COR-L47 (cell line): Measurements from ENCODE around the gene CDKN1A.
A peak's percentile ranks its signal among the peaks of the same experiment; 100 is the strongest.

Source experiments
- DNase-seq: peaks from one replicate; lab custom pipeline; 2025; lab: John Stamatoyannopoulos, UW

Gene CDKN1A

GRCh38 chr6:36656441-36656840, 22.1 kb upstream of the CDKN1A start:
- DNase-seq = no peak

- DNase-seq = no peak
Observed at GRCh38 chr6:36657271-36657670, 21.2 kb upstream of the CDKN1A start.

- DNase-seq = no peak
Observed at GRCh38 chr6:36657942-36658544, 20.5 kb upstream of the CDKN1A start.

- no peak for DNase-seq
Observed at GRCh38 chr6:36659271-36659670, 19.2 kb upstream of the CDKN1A start.

GRCh38 chr6:36660771-36661471, 17.6 kb upstream of the CDKN1A start:
- no peak for DNase-seq

GRCh38 chr6:36662380-36662779, 16.1 kb upstream of the CDKN1A start:
- DNase-seq = no peak

- DNase-seq = peak; percentile 38
Observed at GRCh38 chr6:36662827-36663256, 15.7 kb upstream of the CDKN1A start.

- no peak for DNase-seq
Observed at GRCh38 chr6:36663504-36664446, 14.7 kb upstream of the CDKN1A start.

- DNase-seq = no peak
Observed at GRCh38 chr6:36665180-36665579, 13.3 kb upstream of the CDKN1A start.

- no peak for DNase-seq
Observed at GRCh38 chr6:36666287-36666686, 12.2 kb upstream of the CDKN1A start.

- peak; percentile 97 for DNase-seq
Observed at GRCh38 chr6:36666826-36667591, 11.5 kb upstream of the CDKN1A start.

GRCh38 chr6:36668591-36668990, 9.9 kb upstream of the CDKN1A start:
- no peak for DNase-seq

GRCh38 chr6:36669002-36669401, 9.5 kb upstream of the CDKN1A start:
- no peak for DNase-seq

GRCh38 chr6:36670271-36670670, 8.2 kb upstream of the CDKN1A start:
- no peak for DNase-seq

GRCh38 chr6:36671687-36672375, 6.7 kb upstream of the CDKN1A start:
- DNase-seq = no peak

GRCh38 chr6:36673882-36674281, 4.6 kb upstream of the CDKN1A start:
- DNase-seq = no peak

GRCh38 chr6:36674942-36675341, 3.6 kb upstream of the CDKN1A start:
- DNase-seq = no peak

GRCh38 chr6:36676141-36677058, 2.1 kb upstream of the CDKN1A start:
- peak; percentile 59 for DNase-seq

GRCh38 chr6:36677059-36677749, 1.3 kb upstream of the CDKN1A start:
- DNase-seq = peak; percentile 15
